GM10248 (cell line): ENCODE measurements around the gene C2CD4A.

ENCODE experiments used
- CTCF ChIA-PET: fragments of 300-600 bp; sonication (Branson Sonifier 250); formaldehyde crosslinking; extraction: SDS; loops from one replicate; lab custom pipeline; 2021; ENCODE audit warnings: antibody characterized with exemption; lab: Yijun Ruan, JAX
- POLR2A ChIA-PET: fragments of 350-650 bp; sonication (Branson Sonifier 250); formaldehyde crosslinking; extraction: SDS; loops from one replicate; lab custom pipeline; 2020; ENCODE audit warnings: antibody characterized with exemption; lab: Yijun Ruan, JAX
- DNase-seq: peaks from one replicate; pipeline ENCODE4 v3.0.0; 2012; ENCODE audit errors: extremely low spot score
- CTCF ChIP-seq: IDR thresholded peaks from 2 replicates; pipeline ENCODE4 v1.5.1; 2012; ENCODE audit warnings: mild to moderate bottlenecking, low read depth; ENCODE audit errors: extremely low read depth, missing control alignments, control extremely low read depth

Gene C2CD4A

DNA sequence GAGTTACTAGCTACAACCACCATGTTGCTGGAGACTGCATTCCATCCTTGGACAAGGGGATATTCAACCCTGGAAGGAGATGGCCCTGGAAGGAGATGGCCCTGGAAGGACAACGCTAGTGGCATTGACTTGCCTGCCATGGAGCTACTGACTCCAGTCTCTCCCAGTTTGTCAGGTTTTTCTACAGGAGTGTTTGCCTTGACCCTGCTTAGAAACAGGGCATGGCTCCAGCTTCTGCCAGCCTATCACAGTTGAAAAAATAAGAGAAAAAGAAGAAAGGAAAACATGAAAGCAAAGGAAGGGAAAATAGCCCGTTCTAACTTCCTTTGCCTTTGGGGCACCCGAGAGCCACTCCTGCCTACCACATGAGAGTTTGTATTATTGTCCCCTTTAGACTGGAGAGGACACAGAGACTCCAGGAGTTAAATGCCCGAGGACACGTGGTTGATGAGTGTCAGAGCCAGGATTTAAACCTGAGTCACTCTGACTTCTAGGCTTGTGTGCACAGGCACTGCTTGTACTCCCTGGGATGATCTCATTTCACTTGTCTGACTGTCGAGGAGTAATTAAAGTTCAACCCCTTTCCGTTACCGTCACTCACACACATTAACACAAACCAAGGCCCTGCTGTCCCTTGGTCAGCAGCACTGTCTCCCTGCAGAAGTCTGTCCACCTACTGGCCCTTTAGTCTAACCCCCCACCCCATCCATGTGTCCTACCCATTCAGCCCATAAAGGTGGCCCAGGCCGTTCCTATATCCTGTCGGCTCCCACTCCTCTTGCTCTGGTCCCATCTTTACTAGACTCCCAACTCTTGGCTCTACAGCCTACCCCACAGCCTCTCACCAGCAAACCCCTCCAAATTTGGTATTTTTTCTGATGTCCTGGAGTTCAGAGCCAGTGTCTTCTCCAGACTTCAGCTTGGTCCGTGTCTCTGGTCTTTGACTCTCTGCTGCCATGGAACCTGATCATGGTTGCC lies 46.1 kb downstream of the C2CD4A start:
- POLR2A ChIA-PET: no interaction called here
- CTCF ChIA-PET: no interaction called here
- DNase-seq: no peak
- TF ChIP-seq CTCF: no peak

- POLR2A ChIA-PET: no interaction called here
- no peak for TF ChIP-seq CTCF
- CTCF ChIA-PET: no interaction called here
Observed at GRCh38 chr15:62115847-62116246, 49.1 kb downstream of the C2CD4A start.

GRCh38 chr15:62118520-62119226 lies 51.9 kb downstream of the C2CD4A start:
- DNase-seq: no peak
- TF ChIP-seq CTCF: no peak
- ChIA-PET CTCF (no interaction called here), POLR2A (no interaction called here)

More at GRCh38 chr15:62115847-62116246, 49.1 kb downstream of the C2CD4A start:
- no peak for DNase-seq

GRCh38 chr15:62119227-62119864 lies 52.6 kb downstream of the C2CD4A start:
- TF ChIP-seq CTCF: no peak
- no peak for DNase-seq
- CTCF ChIA-PET: no interaction called here
- POLR2A ChIA-PET: no interaction called here

GRCh38 chr15:62119874-62120273 lies 53.1 kb downstream of the C2CD4A start:
- POLR2A ChIA-PET: no interaction called here
- no peak for TF ChIP-seq CTCF
- no peak for DNase-seq
- CTCF ChIA-PET: no interaction called here
